CD4-positive, alpha-beta T cell treated with Interleukin-17A for 1 hour (primary cell): ENCODE results near the gene ZNF544.
A peak's percentile ranks its signal among the peaks of the same experiment; 100 is the strongest.
"Not testable (repeated sequence)": the region's sequence is repeated elsewhere in the genome, so short reads cannot be mapped to it uniquely, and the experiment has no call there.

Experiments
- DNase-seq: peaks from one replicate; pipeline ENCODE4 v3.0.0-alpha.2; 2020

Gene ZNF544

DNA sequence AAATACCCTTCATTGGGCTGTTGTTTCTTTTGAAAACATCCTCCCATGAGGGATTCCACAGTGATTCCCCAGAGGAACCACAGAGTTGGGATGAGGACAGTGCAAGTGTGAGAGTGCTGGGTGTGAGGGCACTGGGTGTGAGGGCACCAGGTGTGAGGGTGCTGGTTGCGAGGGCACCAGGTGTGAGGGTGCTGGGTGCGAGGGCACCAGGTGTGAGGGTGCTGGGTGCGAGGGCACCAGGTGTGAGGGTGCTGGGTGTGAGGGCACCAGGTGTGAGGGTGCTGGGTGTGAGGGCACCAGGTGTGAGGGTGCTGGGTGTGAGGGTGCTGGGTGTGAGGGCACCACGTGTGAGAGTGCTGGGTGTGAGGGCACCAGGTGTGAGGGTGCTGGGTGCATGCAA lies 29.5 kb downstream of the ZNF544 start:
- DNase-seq: not testable (repeated sequence)

DNA sequence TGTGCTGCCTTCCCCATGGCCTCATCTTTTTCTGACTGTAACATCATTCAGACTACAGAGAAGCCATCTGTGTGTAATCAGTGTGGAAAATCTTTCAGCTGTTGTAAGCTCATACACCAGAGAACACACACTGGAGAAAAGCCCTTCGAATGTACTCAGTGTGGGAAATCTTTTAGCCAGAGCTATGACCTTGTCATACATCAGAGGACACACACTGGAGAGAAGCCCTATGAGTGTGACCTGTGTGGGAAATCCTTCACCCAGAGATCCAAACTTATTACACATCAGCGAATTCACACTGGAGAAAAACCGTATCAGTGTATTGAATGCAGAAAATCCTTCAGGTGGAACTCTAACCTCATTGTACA lies 32.9 kb downstream of the ZNF544 start:
- no peak for DNase-seq

DNA sequence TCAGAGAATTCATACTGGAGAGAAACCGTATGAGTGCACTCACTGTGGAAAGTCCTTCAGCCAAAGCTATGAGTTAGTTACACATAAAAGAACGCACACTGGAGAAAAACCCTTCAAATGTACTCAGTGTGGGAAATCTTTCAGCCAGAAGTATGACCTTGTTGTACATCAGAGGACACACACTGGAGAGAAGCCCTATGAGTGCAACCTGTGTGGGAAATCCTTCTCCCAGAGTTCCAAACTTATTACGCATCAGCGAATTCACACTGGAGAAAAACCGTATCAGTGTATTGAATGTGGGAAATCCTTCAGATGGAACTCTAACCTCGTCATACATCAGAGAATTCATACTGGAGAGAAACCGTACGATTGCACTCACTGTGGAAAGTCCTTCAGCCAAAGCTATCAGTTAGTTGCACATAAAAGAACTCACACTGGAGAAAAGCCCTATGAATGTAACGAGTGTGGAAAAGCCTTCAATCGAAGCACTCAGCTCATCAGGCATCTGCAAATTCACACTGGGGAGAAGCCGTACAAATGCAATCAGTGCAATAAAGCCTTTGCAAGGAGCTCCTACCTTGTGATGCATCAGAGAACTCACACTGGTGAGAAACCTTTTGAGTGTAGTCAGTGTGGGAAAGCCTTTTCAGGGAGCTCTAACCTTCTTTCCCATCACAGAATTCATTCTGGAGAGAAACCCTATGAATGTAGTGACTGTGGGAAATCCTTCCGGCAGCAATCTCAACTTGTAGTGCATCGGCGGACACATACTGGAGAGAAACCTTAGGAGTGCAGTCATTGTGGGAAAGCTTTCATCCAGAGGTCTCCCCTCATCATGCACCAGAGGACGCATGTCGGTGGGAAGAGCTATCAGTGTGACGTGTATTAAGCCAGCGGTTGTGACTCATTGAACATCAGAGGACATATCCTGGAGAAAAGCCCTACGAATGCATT lies 33.5 kb downstream of the ZNF544 start:
- DNase-seq: no peak

DNA sequence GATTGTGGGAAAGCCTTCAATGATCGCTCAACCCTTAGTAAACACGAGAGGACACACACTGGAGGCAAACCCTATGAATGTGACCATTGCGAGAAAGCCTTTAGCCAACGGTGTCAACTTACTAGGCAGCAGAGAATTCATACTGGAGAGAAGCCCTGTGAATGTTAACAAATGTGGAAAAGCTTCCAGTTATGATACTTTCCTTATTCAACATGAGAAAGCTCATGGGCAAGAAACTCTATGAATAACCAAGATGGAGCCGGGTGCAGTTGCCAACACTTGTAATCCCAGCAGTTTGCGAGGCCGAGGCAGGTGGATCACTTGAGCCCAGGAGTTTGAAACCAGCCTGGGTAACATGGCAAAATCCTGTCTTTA lies 34.2 kb downstream of the ZNF544 start:
- DNase-seq: no peak

DNA sequence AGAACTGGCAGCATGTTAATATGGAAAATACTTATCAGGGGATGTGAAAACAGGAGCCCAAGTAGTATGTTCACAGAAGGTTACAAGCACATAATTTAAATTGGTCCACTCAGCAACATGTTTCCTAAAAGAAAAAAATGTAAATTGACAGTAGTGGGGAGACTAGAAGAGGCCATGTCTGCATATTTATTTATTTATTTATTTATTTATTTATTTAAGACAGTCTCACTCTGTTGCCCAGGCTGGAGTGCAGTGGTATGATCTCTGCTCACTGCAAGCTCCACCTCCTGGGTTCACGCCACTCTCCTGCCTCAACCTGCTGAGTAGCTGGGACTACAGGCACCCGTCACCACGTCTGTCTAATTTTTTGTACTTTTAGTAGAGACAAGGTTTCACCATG lies 36.4 kb downstream of the ZNF544 start:
- no peak for DNase-seq

DNA sequence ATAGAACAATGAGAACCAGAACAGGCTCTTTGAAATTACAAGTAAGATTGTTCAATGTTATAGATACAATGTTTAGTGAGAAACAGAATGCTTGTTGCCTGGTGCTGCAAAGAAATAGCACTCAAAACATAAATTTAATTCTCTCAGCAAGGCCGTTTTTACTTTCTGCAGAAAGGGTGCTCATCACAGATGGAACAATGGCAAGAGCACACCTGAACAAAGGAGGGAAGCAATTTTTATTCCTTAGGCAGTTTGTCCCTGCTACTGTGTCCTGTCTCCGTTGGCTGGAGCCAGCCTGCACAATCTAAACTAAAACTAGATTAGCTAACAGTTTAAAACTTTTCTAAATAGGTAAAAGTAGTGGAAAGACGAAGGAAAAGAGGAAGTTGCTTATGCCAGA lies 39.6 kb downstream of the ZNF544 start:
- DNase-seq: no peak

DNA sequence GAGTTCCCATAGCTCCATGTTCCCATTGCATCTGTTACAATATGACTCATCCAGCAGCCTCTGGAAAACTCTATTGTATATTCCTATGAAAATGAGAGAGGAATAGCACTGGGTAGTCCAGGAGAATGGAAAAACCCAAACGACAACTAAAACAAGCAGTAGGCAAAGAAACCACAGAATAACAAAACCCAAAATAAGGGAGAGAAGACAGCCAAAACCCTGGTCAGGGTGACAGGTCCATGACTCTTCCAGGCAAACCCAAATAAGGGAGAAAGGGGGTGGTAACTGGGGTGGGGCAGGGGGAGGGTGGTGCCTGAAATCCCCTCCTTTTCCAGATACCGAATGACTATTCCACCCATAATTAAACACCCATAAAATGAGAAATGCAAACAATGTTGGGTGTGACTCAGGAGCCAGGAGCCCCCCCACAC lies 46.1 kb downstream of the ZNF544 start:
- DNase-seq: no peak

DNA sequence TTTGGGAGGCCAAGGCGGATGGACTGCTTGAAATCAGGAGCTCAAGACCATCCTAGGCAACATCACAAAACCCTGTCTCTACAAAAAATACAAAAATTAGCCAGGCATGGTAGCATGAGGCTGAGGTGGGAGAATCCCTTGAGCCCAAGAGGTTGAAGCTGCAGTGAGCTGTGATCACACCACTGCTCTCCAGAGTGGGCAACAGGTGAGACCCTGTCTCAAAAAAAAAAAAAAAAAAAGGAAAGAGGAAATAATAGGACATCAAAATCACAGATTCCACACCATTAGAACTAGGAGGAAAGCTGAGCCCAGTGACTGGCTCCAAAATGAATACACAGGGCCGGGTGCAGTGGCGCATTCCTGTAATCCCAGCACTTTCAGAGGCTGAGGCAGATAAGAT lies 46.9 kb downstream of the ZNF544 start:
- no peak for DNase-seq

DNA sequence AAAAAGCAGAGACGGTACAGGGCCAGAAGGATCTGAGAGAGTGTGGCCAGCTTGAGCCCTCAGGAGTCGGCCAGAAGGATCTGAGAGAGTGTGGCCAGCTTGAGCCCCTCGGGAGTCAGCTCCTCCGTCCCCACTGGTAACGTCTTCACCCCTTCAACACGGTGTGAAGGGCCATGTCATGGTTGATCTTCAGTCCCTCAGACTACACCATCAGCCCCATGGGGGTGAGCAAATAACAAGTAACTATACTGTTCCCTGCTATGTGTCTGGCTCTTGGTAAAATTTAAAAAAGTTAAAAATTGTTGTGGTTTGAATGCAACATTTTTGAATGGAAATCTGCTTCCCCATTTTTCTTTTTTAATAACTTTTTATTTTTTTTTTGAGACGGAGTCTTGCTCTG lies 48.5 kb downstream of the ZNF544 start:
- DNase-seq: no peak

DNA sequence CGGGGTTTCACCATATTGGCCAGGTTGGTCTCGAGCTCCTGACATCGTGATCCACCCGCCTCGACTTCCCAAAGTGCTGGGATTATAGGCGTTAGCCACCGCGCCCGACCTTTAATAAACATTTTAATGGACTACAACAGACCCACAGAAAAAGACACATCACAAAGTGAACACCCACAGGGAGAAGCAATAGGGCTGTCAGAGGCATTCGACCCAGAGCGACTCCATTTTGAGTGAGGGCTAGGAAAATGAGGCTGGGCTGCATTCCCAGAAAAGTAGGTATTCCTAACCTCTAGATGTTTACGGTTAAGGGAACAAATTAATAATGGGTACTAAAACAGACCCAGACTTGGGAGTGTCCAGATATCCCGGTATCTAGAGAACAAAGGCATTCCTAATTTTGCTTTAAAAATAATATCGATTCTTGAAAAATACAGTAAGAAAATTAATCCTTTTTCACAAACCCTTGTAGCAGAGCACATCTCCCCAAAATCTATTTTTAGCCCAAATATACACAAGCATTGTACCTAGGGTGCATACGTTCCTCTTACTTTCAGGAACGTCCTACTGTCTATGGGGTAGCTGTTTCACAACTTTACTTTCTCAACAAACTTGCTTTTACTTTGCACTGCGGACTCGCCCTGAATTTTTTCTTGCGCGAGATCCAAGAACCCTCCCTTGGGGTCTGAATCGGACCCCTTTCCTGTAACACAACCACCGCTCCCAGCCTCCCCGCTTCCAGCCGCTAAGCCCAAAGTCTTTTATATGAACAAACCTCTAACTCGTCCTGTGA lies 49.2 kb downstream of the ZNF544 start:
- no peak for DNase-seq

DNA sequence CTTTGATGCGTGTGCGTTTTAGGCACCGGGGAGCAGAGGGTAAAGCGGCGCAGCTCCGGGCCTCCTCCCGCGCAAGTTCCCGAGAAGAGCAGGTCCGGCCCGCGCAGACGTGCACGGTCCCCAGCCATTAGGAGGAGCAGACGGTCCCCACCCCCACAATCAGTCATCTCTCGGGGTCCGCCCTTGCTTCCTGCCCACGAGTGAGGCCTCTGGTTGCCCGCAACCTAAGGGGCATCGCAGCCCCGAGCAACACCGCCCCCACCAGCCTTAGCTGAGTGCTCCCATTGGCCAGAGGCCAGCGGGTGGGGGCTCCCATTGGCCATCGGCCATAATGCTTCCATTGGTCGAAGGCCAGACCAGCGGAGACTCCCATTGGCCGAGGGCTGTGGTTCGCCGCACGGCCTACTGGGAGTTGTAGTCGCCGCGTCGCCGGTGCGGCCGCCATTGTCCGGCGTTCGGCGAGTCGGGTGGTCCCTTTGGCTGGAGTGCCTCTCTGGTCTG lies 49.9 kb downstream of the ZNF544 start, which contains the start of gene ZNF8:
ZNF8 (plus strand) TSS at position 415 of the 501 bp plus-strand sequence. CDS start 127 bp downstream, outside the sequence.
- peak; percentile 98 for DNase-seq

DNA sequence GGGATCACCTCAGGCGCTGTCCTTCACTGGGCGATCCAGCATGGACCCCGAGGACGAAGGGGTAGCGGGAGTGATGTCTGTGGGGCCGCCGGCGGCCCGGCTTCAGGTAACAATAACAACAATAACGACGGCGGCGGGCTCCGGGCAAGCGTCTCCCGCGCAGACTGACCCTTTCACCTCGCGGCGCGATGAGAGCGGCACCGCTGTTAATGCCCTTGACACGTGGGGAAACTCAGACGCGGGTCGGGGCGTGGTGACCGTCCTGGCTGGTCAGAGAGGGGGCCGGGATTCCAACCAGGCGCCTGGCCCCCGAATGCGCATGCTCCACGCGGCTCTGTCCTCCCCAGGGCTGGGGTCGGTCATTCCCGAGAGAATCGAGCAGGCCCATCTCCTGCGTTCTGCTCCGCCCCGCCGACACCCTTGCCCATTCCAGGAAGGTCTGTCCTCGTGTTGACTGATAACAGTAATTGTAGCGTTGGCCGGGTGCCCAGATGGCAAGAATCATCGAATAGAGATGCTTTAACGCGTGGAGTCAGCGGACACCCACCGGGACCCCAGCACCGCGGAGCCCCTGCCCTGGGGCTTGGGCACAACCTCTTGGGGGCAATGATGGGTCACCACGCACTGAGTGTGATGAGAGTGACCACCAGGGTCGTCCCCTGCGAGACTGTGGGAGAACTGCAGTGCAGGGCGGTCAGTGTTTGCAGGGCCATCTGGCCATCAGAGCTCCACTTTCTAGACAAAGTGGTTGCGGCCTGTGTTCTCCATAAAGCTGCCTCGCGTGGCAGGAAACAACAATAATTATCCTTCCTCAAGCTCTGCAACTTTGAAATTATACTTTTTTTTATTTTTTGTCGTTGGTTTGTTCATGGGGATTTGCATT lies 50.6 kb downstream of the ZNF544 start:
- no peak for DNase-seq

DNA sequence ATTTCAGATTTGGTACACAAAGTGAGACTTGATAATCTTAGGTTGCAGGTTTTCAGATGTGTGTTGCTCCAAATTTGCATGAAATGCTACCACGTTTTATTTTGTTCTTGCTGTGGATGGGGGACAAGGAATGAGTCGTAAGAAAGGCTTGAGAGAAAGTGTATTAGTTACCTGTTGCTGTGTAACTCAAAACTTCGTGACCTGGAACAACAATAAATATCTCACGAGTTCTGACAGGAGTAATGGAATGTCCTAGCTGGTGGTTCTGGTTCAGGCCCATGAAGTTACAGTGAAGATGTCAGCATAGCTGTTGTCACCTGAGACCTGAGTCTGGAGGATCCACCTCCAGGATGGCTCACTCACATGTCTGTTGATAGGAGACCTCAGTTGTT lies 51.2 kb downstream of the ZNF544 start:
- DNase-seq: no peak

DNA sequence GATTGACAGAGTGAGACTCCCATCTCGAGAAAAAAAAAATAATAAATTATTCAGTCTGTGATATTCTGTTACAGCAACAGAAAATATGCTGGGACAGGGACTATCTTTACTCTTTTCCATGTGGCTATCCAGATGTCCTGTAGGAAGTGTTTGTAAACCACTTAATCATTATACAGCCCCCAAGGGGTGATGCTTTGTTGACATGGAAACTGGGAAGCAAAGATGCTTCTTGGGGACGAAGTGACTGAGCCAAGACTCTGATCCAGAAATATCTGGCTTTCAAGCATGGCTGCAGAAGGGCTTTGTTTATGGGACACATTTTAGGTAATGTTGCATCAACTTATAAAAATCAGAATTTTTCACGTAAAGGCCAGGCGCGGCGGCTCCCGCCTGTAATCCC lies 55.5 kb downstream of the ZNF544 start:
- no peak for DNase-seq

DNA sequence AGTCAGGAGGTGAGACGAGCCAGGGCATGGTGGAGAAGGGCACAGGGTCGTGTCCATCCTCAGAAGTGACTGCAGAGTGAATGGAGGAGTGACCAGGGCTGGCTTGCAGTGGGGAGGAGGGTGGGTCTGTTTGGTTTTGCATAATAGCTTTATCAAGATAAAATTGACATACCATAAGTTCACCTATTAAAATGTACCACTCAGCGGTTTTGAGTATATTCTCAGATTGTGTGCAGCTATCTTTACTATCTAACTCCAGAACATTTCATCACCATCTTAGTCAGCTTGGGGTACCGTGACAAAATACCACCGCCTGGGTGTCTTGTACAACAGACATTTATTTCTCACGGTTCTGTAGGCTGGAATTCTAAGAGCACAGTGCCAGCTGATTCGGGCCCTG lies 63.2 kb downstream of the ZNF544 start:
- DNase-seq: no peak

DNA sequence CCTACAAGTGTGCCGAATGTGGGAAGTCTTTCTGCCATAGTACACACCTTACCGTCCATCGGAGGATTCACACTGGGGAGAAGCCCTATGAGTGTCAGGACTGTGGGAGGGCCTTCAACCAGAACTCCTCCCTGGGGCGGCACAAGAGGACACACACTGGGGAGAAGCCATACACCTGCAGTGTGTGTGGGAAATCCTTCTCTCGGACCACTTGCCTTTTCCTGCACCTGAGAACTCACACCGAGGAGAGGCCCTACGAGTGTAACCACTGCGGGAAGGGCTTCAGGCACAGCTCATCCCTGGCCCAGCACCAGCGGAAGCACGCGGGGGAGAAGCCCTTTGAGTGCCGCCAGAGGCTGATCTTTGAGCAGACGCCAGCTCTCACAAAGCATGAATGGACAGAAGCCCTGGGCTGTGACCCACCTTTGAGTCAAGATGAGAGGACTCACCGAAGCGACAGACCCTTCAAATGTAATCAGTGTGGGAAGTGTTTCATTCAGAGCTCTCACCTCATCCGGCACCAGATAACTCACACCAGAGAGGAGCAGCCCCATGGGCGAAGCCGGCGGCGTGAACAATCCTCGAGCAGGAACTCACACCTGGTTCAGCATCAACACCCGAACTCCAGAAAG lies 66.1 kb downstream of the ZNF544 start:
- DNase-seq: no peak

DNA sequence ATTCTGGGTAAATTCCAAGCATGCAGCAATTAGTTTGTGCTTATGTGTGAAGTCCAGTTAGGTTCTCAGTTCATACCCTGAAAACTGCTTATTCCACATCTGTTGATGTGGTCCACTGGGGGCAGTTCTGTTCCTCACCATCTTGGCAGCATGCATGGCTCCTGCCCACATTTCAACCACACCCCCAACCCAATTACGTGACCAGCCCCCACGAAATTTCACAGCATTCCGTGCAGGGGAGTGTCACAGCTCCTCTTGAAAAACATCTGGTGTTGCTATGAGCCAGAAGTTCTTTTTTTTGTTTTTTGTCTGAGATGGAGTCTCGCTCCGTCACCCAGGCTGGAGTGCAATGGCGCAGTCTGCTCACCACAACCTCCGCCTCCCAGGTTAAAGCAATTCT lies 67.4 kb downstream of the ZNF544 start:
- DNase-seq: no peak

DNA sequence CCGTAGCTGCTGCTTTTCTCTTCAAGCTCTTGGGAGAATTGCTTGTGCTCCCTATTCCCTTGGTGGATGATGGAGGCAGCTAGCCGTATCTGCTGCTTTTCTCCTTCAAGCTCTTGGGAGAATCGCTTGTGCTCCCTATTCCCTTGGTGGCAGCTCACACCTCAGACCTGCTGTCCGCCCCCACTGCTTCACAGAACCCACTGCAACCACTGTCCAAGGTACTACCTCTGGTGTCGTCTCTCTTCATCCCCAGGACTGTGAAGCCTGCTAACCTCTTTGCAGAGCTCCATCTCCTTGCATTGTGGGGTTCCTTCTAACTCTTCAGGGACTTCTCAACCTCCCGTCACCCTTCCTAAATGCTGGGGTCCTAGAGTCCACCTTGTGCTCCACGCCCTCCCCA lies 71.9 kb downstream of the ZNF544 start:
- DNase-seq: no peak

DNA sequence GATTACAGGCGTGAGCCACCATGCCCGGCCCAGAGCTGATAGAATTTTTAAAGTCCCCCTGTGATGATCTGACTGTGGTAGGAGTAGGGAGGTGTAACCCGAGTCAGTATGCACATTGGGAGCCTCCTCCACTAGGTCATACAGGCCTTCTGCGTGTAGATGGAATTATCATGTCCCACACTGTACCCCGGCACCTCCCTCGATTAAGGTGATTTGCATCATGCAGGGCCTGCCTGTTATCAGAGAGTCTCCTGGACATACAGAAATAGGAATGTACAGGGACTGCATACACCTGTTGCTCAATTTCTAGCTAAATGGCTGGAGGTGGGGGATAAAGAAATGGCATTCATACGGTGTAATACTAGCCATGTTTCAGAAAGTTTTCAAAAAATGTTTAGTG lies 75.5 kb downstream of the ZNF544 start:
- DNase-seq: no peak

DNA sequence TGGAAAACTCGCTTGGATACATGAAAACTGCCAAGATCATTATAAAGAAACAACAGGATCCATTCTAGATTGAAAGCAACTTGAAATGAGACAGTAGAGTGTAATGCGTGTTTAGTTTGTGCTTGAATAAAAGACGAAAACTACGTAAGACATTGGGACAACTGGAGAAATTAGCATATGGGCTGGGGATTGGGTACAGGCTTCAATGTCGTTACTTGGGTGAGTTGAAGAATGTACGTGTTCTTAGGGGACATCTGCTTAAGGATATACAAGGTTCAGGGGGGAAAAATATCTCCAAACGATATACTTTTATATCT lies 76.0 kb downstream of the ZNF544 start:
- no peak for DNase-seq

DNA sequence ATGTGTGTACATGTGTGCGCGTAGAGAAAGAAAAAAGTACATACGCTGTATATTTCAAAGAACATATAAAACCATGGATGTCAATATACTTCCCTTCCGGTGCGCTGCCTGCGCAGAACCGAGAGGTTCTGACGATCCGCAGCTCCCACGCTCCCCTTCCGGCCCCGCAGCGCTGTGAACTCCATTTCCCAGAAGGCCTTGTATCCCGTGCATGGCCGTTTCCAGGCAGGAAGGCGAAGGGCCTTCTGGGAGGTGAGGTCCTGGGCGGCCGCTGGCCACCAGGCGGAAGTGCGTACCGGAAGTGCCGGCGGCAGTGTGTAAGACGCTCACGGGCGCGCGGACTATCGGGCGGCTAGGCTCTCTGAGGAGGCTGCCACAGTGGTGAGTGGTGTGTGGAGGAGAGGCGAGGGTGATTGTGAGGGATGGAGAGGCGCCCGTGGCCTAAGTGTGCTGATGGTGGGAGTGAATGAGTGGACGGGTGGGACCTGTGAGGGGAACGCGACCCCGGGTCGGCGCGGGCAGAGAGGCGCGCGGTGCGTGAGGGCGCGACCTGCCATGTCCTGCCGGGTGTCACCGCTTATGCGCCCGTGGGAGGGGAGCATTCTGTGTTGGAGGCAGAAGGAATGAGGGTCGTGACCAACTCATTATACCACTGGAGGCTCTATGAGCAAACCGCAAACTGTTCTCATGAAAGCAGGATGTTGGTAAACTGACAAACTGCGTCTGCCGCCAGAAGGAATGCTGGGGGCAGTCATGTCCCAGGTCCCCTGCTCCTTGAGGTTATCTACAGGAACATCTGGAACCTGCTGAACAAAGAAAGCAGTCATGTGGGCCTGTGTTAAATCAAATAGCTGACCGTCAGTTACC lies 76.6 kb downstream of the ZNF544 start, which contains the start of gene ERVK3-1:
ERVK3-1 (plus strand) TSS at position 313 of the 867 bp plus-strand sequence. CDS start 6,792 bp downstream, outside the sequence.
- peak; percentile 97 for DNase-seq
